ENCODE measurements around the gene PLCL1.
"Not testable (repeated sequence)": the region's sequence is repeated elsewhere in the genome, so short reads cannot be mapped to it uniquely, and the experiment has no call there.

PLCL1 gene

GRCh38 chr2:198008230-198008629 is 203.8 kb downstream of the PLCL1 start:
- DNase-seq: no peak

- DNase-seq: no peak
These were observed 207.6 kb downstream of the PLCL1 start for GRCh38 chr2:198012025-198012424.

DNA sequence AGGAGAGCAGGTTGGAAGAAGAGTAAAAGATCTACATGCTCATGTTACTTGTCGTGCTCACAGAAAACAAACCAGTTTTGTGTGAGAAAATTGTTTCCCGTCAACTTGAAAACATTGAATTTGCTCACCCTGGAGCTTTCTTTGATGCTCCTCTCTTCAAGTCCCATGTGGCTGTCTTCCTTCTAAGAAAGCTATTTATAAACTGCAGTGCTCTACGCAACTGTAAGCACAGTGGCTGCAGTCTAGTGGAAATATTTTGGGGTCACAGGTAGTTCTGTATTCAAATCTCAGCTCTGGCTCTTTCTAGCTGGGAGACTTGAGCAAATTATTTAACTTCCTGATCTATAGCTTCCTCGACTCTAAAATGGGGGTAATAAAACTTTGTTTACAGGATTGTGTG is 211.8 kb downstream of the PLCL1 start:
- DNase-seq: no peak

GRCh38 chr2:198017068-198017467 is 212.7 kb downstream of the PLCL1 start:
- DNase-seq: no peak

- DNase-seq: no peak
These were observed 224.6 kb downstream of the PLCL1 start for GRCh38 chr2:198028955-198029354.

GRCh38 chr2:198029576-198029975 is 225.2 kb downstream of the PLCL1 start:
- not testable (repeated sequence) for DNase-seq

DNA sequence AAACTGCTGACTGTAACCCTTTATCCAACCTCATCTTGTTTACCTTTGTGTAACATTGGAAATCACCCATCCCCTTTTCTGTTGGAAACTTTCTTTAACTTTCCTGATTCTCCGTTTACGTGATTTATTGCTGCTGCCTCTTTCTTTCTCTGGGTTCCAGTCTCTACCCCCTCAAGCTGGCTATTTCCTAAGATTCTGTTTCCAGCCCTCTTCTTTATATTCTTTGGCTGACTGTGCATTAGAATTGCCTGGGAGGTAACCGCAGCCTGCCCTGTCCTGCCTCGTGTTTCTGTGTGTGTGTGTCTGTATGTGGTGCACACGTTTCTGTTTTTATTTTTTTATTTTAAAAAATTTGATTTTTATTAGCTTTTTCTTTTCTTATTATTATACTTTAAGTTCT is 229.2 kb downstream of the PLCL1 start:
- no peak for DNase-seq

GRCh38 chr2:198036029-198036879 is 231.9 kb downstream of the PLCL1 start:
- DNase-seq: no peak

DNA sequence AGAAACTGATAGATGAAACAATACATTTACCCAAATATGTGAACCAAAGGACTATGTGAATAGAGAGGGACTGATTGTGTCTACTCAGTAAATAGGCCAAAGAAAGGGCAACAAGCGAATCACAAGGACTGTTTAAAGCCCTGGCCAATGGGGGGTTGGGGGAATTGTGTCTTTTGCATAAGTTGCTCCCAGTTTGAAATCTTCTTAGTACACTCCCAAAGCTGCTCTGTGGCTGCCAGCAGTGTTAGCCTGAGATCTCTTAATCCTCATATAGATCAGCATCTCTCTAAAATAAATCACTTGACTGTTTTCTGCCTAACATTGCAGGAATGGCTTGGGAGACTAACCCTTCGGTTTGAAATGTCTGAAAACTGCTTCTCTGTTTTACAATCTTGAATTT is 236.4 kb downstream of the PLCL1 start:
- DNase-seq: no peak

DNA sequence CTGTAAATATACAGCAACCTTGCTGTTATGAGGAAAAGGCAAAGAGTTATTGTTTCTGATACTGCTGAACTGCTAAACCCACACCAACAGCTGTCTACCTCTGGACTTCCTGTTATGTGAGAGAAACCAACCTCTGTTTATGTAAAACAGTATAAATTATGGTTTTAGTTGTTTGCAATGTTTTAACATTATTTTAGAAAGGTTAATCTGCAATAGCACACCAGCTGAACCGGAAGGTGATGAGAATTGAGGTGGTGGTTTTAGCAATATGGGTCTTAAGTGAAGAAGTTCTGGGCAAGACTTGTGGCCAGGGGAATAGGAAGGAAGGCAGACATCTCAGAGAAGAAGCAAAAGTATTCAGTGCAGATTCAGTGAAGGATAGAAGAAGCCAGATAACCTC is 237.8 kb downstream of the PLCL1 start:
- DNase-seq: no peak

GRCh38 chr2:198044777-198045176 is 240.4 kb downstream of the PLCL1 start:
- no peak for DNase-seq

DNA sequence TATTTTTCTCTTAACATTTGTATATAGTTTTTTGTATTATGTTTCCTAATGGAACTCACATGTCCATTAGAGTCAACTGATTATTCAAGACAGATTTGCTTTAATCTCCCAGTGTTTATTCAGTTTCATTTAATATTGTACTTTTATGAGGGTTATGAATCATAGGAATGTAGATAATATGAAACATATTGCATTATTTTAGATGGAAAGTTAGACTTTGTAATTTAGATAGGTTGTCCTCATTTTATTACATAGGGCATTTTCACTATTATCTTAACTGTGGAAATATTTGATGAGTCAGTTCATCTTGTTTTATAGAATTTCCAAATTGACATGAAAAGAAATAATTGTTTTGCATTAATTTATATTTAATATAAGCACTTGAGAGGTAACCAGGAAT is 240.8 kb downstream of the PLCL1 start:
- DNase-seq: no peak

DNA sequence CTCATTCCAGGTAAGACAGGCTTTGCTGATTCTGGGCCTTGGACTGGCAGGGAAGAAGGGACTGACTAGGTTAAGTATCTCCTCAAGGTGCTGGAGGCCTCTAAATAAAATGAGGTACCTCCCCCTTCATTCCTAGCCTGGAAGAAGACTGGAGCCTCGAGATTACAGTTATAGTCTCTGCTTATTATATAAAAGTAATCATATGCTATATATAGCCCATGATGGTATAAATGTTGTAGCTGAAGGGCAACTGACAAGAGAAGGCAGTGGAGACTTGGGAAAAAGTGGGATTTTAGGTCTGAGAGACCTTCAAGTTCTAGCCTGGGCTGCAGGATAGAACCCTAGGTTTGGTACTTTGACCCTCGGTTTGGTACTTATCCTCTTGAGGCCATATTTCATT is 248.3 kb downstream of the PLCL1 start:
- DNase-seq: no peak

DNA sequence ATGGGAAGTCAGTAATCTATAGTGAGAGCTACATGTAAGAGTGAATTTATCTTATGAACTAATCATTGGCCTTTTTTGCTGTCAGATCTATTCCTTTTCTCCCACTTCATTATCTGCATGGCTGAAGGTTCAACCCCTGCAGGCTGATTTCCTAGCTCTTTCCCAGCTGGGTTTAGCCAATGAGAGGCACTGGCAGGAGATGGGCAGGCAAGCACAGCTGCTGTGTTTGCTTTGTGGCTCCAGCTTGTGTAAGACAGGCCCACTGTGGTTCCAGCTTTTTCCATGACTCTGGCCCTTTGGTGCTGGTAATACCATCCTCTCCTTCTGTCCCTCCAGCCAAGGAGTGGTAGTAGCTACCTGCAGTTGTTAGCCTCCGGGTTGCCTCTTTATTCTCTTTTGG is 248.8 kb downstream of the PLCL1 start:
- DNase-seq: no peak

GRCh38 chr2:198053776-198054175 is 249.4 kb downstream of the PLCL1 start:
- DNase-seq: no peak

- no peak for DNase-seq
These were observed 249.9 kb downstream of the PLCL1 start for GRCh38 chr2:198054299-198054698.

- DNase-seq: no peak
These were observed 251.3 kb downstream of the PLCL1 start for GRCh38 chr2:198055716-198056115.

DNA sequence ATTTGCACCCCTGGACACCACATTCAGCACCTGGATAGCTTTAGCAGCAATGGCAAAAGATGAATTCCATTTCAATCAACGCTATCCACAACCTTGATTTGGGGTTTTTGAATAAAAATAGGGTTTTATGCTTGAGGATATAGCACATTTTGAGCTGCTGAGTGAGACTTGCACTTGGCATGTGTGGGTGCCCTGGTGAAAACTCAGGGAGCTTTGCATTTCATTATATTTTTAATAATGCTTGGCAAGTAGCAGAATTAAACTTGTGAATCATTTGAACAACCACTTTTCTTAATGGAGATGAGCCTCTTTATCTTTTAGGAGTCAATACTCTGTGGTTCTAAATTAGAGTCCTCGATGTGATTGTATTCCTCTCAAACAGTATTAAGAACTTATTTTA is 252.4 kb downstream of the PLCL1 start:
- DNase-seq: no peak

DNA sequence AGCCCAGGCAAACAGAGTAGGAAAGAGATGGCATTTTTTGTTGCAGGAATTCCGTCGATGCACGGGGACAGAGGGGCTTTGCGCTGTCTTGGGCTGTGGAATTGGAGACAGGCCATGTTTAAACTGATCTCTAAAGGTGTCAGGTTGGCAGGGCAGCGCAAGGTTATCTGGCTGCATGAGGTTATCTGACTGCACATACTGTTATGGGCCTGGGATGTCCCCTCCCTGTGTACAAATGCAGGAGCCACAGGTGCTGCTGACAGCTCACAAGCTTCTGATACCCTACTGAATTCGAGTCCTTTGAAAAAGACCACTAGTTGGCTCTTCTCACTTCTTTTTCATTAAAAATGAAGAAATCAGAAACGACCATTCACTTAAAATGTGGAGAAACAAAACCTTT is 255.4 kb downstream of the PLCL1 start:
- no peak for DNase-seq

GRCh38 chr2:198060277-198060676 is 255.9 kb downstream of the PLCL1 start:
- no peak for DNase-seq

GRCh38 chr2:198062826-198063225 is 258.4 kb downstream of the PLCL1 start:
- DNase-seq: no peak

DNA sequence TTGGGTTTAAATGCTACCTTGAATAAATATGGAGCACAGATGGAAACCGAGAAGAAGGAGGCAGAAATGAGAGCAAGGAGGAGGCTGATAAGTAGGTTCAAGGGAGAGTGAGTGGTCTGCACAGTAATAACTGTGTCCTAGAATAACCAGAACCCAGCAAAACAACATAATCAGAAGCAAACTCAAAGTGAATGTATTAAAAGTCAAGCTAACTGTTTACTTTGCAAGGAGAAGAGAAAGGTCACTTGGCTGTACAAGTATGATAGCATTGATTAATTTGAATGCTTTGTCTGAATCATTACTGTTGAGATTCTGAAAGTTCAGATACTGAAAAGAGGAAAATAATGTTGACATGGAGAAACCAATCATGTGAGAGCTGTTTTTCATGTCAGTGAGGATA is 258.8 kb downstream of the PLCL1 start:
- no peak for DNase-seq

DNA sequence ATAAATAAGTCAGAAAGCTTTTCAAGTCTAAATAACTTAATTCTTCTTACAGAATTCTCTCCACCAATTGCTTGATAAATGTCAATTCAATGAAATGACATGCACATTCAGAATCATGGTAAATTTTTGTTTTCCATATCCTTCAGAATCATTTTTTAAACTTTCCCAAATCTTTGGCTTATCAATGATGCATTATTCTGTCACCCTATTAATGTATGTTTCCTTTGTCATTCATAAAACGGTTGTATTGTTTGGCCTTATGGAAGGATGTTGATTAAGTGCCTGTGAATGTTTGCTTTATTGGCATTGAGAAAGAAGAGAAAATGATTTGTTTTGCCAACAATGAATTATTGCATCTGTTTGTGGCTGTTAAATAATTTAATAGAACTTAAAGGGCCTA is 260.9 kb downstream of the PLCL1 start:
- no peak for DNase-seq

- DNase-seq: no peak
These were observed 262.2 kb downstream of the PLCL1 start for GRCh38 chr2:198066597-198066996.

DNA sequence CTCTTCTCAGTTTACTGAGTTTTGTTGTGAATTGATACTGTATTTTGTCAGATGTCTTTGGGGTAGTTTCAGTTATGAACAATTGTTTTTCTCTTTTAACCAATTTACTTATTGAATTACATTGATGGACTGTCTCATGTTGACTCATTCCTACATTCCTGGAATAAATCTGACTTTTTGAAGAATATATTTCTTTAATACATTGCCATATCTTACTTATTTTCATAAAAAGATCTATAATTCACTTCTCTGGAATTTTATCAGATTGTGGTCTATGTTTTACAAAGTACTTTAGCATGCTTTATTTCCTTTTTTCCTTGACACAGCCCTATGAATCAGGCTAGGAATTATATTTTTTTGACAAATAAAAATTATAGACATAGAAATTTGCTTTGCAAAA is 268.3 kb downstream of the PLCL1 start:
- DNase-seq: no peak
